Osteocyte (in vitro differentiated cells): Measurements from ENCODE around the gene RIN3. TPM values are rescaled to one million over a fixed set of nuclear protein-coding genes. Genes with fewer than 3 reads are reported as not detected.

Experiments used
- DNase-seq: peaks from one replicate; pipeline ENCODE4 v3.0.0; 2021; ENCODE audit warnings: mixed read lengths; ENCODE audit not compliant: unreplicated experiment; ENCODE audit errors: extremely low spot score
- H3K27ac Mint-ChIP-seq: one replicate; pipeline ENCODE4 v1.8.0; 2021; ENCODE audit warnings: mild to moderate bottlenecking, mixed read lengths; ENCODE audit not compliant: unreplicated experiment
- H3K27me3 Mint-ChIP-seq: one replicate; pipeline ENCODE4 v1.8.0; 2021; ENCODE audit warnings: mixed read lengths; ENCODE audit not compliant: unreplicated experiment
- H3K36me3 Mint-ChIP-seq: one replicate; pipeline ENCODE4 v1.8.0; 2021; ENCODE audit warnings: mixed read lengths; ENCODE audit not compliant: unreplicated experiment
- H3K4me1 Mint-ChIP-seq: one replicate; pipeline ENCODE4 v1.8.0; 2021; ENCODE audit warnings: mixed read lengths; ENCODE audit not compliant: unreplicated experiment
- H3K4me3 Mint-ChIP-seq: one replicate; pipeline ENCODE4 v1.8.0; 2021; ENCODE audit warnings: mild to moderate bottlenecking, moderate library complexity, mixed read lengths; ENCODE audit not compliant: unreplicated experiment
- H3K9me3 Mint-ChIP-seq: one replicate; pipeline ENCODE4 v1.8.0; 2021; ENCODE audit warnings: mixed read lengths; ENCODE audit not compliant: unreplicated experiment
- total RNA-seq: library from RNA; stranded (reverse); gene quantifications from 2 replicates; pipeline ENCODE4 v1.2.1, GENCODE V29; 2021
- TF ChIP-seq, protein P1 (sequence below): fragments of 200-600 bp; sonication (generic); IDR thresholded peaks from 2 replicates; pipeline ENCODE4 v1.5.0; 2021; ENCODE audit warnings: antibody characterized with exemption, mild to moderate bottlenecking, moderate library complexity

Gene RIN3
- total RNA-seq, 1 donor from 2014 or later: 26.7 TPM

- H3K27ac Mint-ChIP-seq: no peak overlapping the region
- peaks cover 35% of the 10 kb centered on the region for H3K4me1 Mint-ChIP-seq
- H3K4me3 Mint-ChIP-seq: peak overlapping the region; percentile 82
These were observed 2.2 kb downstream of the RIN3 start for GRCh38 chr14:92515546-92516343.

DNA sequence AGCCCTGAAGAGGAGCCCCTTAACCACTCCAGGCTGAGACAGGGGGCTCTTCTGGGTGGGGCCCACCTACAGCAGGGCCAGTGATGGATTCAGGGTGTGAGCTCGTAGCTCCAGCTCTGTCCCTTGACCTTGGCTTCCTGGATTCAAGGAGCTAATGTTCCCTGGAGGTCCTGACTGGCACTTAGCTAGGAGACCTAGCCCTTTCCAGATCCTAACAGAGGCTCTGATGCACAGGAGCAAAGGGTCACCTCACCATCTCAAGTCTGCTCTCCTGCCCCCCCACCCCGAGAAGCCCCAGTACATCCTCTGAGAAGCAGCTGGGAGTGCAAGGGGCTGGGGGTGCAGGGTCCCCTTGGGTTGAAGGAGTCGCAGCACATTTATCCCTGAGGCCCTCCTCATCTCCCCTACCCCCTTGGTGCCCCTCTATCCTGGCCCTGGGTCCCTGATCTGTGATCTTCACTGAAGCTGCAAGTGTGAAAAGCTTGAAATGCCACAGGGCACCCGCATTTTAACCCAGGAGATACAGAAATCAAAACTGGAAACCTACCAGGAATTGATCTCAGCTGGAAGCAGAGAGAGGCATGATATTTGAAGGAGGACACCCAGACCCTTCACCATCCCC is 2.9 kb downstream of the RIN3 start:
- TF ChIP-seq, protein P1, sequence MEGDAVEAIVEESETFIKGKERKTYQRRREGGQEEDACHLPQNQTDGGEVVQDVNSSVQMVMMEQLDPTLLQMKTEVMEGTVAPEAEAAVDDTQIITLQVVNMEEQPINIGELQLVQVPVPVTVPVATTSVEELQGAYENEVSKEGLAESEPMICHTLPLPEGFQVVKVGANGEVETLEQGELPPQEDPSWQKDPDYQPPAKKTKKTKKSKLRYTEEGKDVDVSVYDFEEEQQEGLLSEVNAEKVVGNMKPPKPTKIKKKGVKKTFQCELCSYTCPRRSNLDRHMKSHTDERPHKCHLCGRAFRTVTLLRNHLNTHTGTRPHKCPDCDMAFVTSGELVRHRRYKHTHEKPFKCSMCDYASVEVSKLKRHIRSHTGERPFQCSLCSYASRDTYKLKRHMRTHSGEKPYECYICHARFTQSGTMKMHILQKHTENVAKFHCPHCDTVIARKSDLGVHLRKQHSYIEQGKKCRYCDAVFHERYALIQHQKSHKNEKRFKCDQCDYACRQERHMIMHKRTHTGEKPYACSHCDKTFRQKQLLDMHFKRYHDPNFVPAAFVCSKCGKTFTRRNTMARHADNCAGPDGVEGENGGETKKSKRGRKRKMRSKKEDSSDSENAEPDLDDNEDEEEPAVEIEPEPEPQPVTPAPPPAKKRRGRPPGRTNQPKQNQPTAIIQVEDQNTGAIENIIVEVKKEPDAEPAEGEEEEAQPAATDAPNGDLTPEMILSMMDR: no peak
- peaks cover 3% of the 10 kb centered on the region for H3K36me3 Mint-ChIP-seq
- H3K4me3 Mint-ChIP-seq: no peak overlapping the region
- H3K27ac Mint-ChIP-seq: no peak overlapping the region
- no peaks in the 10 kb centered on the region for H3K27me3 Mint-ChIP-seq
- H3K4me1 Mint-ChIP-seq: peaks cover 28% of the 10 kb centered on the region
- DNase-seq: no peak
- H3K9me3 Mint-ChIP-seq: no peaks in the 10 kb centered on the region

More at GRCh38 chr14:92515546-92516343, 2.2 kb downstream of the RIN3 start:
- Mint-ChIP-seq H3K36me3 (peaks cover 3% of the 10 kb centered on the region), H3K27me3 (no peaks in the 10 kb centered on the region), H3K9me3 (no peaks in the 10 kb centered on the region)
- no peak for DNase-seq
- TF ChIP-seq, protein P1: no peak

DNA sequence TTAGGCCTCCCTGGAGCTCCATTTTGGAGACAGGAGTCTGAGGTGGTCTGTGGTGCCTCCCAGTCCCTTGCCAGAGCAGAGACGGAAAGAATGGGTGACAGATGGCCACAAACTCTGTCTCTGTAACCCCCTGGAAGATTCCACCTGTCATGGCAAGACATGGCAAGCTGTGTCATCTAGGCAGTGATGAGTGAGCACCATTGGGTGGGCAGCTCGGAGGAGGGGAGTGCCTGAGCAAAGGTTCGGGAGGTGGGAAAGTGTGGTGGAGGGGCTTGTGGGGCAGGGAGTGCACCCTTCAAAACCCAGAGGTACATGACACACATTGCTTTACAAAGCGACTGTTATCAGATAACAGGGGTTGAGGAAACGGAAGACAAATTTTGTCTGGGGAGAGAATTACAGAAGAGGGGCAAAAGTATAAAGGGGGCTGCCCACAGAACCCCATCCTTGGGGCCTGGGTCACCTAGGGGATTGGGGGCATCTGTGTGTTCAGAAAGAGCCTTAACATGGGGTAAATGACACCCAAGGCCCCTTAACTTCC is 3.5 kb downstream of the RIN3 start:
- no peak for DNase-seq
- peaks cover 22% of the 10 kb centered on the region for H3K4me1 Mint-ChIP-seq
- H3K36me3 Mint-ChIP-seq: peaks cover 3% of the 10 kb centered on the region
- no peak overlapping the region for H3K4me3 Mint-ChIP-seq
- TF ChIP-seq, protein P1: no peak
- no peaks in the 10 kb centered on the region for H3K27me3 Mint-ChIP-seq
- no peaks in the 10 kb centered on the region for H3K9me3 Mint-ChIP-seq
- no peak overlapping the region for H3K27ac Mint-ChIP-seq

DNA sequence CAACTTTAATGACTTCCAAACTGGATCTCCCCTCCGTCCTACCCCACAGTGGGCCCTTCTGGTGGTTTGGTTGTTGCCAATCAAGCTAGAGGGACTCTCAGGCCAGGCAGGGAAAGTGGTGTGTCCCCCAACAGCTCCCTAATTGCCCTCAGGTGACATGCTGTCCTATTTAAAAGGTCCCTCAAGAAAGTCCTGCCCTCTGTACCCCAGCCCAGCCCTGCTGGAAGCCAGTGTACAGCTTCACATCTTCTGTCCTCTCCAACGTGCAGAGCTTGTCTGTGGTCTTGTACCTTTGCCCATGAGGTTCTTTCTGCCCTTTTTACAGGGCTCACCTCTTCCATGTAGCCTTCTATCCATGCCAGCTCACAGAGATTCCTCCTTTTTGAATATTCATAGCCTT is 4.2 kb downstream of the RIN3 start:
- H3K27ac Mint-ChIP-seq: no peak overlapping the region
- no peak for DNase-seq
- peaks cover 16% of the 10 kb centered on the region for H3K4me1 Mint-ChIP-seq
- TF ChIP-seq, protein P1: no peak
- no peak overlapping the region for H3K4me3 Mint-ChIP-seq
- no peaks in the 10 kb centered on the region for H3K27me3 Mint-ChIP-seq
- H3K9me3 Mint-ChIP-seq: no peaks in the 10 kb centered on the region
- H3K36me3 Mint-ChIP-seq: peaks cover 3% of the 10 kb centered on the region
